Duodenal mucosa (tissue), 2 donors: ENCODE results near the gene DAD1.
A peak's percentile ranks its signal among the peaks of the same experiment; 100 is the strongest.

Source experiments
- H3K27ac ChIP-seq: one replicate; pipeline ENCODE4 v1.7.0; 2013; ENCODE audit warnings: low read depth, low read length
- H3K27me3 ChIP-seq, 2 donors: one replicate each; pipeline ENCODE4 v1.7.0; 2013; ENCODE audit warnings: low read length in 2 of 2, control low read depth in 1 of 2; ENCODE audit not compliant: insufficient read depth in 2 of 2, control insufficient read depth in 1 of 2
- H3K36me3 ChIP-seq, 2 donors: one replicate each; pipeline ENCODE4 v1.7.0; 2013; ENCODE audit warnings: low read length in 2 of 2, control low read depth in 1 of 2; ENCODE audit not compliant: insufficient read depth in 2 of 2, control insufficient read depth in 1 of 2
- H3K4me1 ChIP-seq, 2 donors: one replicate each; pipeline ENCODE4 v1.7.0; 2013; ENCODE audit warnings: low read length in 2 of 2, control low read depth in 1 of 2; ENCODE audit not compliant: insufficient read depth in 2 of 2, control insufficient read depth in 1 of 2
- H3K4me3 ChIP-seq, 2 donors: one replicate each; pipeline ENCODE4 v1.7.0; 2013; ENCODE audit warnings: low read length in 2 of 2, low read depth in 1 of 2
- H3K9ac ChIP-seq, 2 donors: one replicate each; pipeline ENCODE4 v1.7.0; 2013; ENCODE audit warnings: low read length in 2 of 2, low read depth in 1 of 2
- H3K9me3 ChIP-seq, 2 donors: one replicate each; pipeline ENCODE4 v1.7.0; 2013; ENCODE audit warnings: low read length in 2 of 2, control low read depth in 1 of 2; ENCODE audit not compliant: control insufficient read depth in 1 of 2

Gene DAD1

GRCh38 chr14:22540811-22541360 is 48.1 kb downstream of the DAD1 start:
- no peaks in the 10 kb centered on the region for H3K27me3 ChIP-seq
- H3K4me1 ChIP-seq = peaks cover 12 to 15% of the 10 kb centered on the region in 2 donors
- H3K9me3 ChIP-seq = no peaks in the 10 kb centered on the region
- no peak overlapping the region for H3K27ac ChIP-seq
- no peak overlapping the region for H3K4me3 ChIP-seq
- no peak overlapping the region for H3K9ac ChIP-seq
- H3K36me3 ChIP-seq = no peaks in the 10 kb centered on the region

DNA sequence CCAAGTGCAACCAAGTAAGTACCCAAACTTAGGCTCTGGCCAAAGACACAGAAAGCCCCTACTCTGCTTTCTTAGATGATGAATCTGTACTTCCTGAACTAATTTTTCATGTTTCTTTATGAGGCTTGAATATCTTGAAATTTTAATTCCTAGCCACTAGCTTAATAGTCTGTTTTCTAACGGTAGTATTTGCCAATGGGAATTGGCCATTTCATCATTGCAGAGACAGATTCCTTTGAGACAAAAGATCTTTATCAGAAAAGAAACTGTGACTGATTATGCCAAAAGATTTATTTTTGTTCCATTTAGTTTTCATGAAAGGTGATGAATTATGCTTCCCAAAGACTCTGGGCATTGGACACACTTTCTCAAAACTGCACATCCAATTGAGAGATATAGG is 48.7 kb downstream of the DAD1 start:
- Histone ChIP-seq H3K9me3 (no peaks in the 10 kb centered on the region), H3K4me1 (peaks cover 8 to 13% of the 10 kb centered on the region in 2 donors), H3K27me3 (no peaks in the 10 kb centered on the region), H3K4me3 (no peak overlapping the region), H3K36me3 (no peaks in the 10 kb centered on the region), H3K9ac (no peak overlapping the region), H3K27ac (no peak overlapping the region)

DNA sequence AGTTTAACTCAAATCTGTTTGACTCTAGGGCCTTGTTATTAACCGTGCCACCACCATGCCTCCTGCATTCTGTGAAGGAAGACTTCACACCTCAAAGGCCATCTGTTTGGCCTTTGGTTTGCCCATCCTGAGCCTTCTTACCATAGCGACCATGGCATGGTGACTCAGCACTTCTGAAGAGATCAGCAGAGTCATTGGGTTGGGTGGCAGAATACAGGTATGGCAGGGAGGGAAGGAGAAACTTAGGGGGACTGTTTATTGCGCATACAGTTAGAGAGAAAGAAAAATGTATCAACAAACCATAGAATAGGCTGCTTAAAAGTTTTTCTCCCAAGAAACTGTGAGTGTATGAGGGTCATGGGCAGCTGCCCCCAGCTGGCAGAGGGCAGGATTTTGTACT is 49.2 kb downstream of the DAD1 start:
- Histone ChIP-seq H3K4me1 (peaks cover 8 to 13% of the 10 kb centered on the region in 2 donors), H3K36me3 (no peaks in the 10 kb centered on the region), H3K27ac (no peak overlapping the region), H3K9ac (no peak overlapping the region), H3K27me3 (no peaks in the 10 kb centered on the region), H3K4me3 (no peak overlapping the region), H3K9me3 (no peaks in the 10 kb centered on the region)

GRCh38 chr14:22538671-22539228 is 50.3 kb downstream of the DAD1 start:
- Histone ChIP-seq H3K27me3 (no peaks in the 10 kb centered on the region), H3K9ac (no peak overlapping the region), H3K27ac (no peak overlapping the region), H3K9me3 (no peaks in the 10 kb centered on the region), H3K36me3 (no peaks in the 10 kb centered on the region), H3K4me3 (no peak overlapping the region), H3K4me1 (peaks cover 8 to 13% of the 10 kb centered on the region in 2 donors)

DNA sequence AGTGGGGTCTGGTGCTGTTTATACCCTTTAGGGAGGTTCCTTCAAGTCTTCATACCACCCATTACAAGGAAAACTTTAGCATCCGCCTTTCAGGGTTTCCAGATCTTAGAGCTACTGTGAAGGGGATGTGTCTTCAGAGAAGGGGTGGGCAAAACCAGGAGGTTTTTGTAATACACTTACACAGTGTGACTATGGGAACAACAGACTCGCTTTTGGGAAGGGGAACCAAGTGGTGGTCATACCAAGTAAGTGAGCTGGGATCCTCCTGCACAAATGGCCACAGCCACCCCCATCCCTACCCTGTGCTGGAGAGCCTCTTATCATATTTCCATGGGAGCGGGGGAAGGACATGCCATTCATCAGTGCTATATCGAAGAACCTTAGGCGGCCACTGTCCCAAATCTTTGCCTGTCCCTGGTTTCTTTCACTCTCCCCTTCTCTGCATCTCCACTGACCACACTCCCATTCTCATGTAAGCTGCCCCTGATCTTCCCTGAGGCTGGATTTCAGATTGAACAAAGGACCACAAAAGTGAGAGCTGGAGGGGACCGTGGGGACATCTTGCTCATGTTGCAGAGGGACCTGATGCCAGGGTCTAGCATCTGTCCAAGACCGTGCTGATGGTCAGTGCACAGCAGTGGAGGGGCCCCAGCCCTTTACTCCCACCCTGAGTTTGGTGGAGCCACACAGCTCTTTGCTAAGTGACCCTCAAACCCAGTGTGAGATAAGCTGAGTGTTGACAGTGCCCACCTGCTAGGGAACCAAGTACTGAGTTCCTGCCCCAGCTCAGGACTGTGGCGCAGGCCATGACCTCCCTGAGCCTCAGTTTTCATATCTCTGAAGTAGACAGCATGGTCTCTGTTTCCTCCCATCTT is 51.4 kb downstream of the DAD1 start:
- Histone ChIP-seq H3K9me3 (no peaks in the 10 kb centered on the region), H3K27me3 (no peaks in the 10 kb centered on the region), H3K9ac (no peak overlapping the region), H3K36me3 (no peaks in the 10 kb centered on the region), H3K27ac (peak overlapping the region; percentile 3), H3K4me3 (no peak overlapping the region), H3K4me1 (peaks cover 8 to 13% of the 10 kb centered on the region in 2 donors)

DNA sequence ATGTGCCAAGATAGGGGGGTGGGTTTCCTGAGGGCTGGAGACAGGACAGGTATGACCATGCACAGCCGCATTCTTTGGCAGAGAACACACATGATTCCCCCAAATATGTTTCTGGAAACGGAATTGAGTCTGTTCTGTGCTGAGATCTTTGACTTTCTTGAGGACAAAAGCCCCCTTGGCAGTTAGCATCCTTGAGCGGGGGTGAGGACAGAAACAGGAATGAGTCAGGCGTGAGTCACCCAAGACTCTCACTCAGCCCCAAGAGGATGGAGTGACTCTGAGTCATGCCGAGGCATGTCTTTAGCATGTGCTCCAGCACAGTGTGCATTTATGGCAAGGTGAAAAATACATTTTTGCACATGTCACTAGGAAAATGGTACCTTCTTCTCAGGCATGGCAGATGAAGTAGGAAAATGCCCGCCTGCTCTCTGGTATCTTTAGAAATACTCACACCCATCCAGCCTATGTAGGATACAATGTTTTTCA is 52.1 kb downstream of the DAD1 start:
- no peak overlapping the region for H3K27ac ChIP-seq
- H3K4me1 ChIP-seq = peaks cover 8 to 13% of the 10 kb centered on the region in 2 donors

DNA sequence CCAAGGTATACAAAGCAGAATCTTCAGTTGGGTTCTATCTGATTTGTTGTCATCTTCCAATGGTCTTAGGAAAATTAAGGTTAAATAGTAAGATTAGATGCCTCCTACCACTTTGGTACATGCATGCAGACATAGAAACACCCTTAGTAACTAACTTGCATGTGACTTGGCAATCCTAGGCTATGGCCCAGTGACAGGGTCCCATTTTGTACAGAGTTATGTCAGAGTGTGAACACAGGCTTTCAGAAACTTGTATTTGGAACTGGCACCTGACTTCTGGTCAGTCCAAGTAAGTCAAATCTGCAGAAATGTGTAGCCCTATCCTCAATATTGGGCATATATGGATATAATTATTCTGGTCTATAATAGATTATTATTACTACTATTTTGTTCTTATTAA is 53.1 kb downstream of the DAD1 start:
- no peak overlapping the region for H3K27ac ChIP-seq
- no peak overlapping the region for H3K4me3 ChIP-seq
- no peak overlapping the region for H3K9ac ChIP-seq
- no peaks in the 10 kb centered on the region for H3K9me3 ChIP-seq
- H3K36me3 ChIP-seq = no peaks in the 10 kb centered on the region
- H3K27me3 ChIP-seq = no peaks in the 10 kb centered on the region
- peaks cover 8 to 13% of the 10 kb centered on the region in 2 donors for H3K4me1 ChIP-seq

More for the DNA sequence above, 52.1 kb downstream of the DAD1 start:
- Histone ChIP-seq H3K27me3 (no peaks in the 10 kb centered on the region), H3K9me3 (no peaks in the 10 kb centered on the region), H3K4me3 (no peak overlapping the region), H3K36me3 (no peaks in the 10 kb centered on the region), H3K9ac (no peak overlapping the region)

- Histone ChIP-seq H3K9ac (no peak overlapping the region), H3K27ac (no peak overlapping the region), H3K4me1 (peaks cover 8 to 13% of the 10 kb centered on the region in 2 donors), H3K9me3 (no peaks in the 10 kb centered on the region), H3K27me3 (no peaks in the 10 kb centered on the region), H3K36me3 (no peaks in the 10 kb centered on the region), H3K4me3 (no peak overlapping the region)
Observed at GRCh38 chr14:22535126-22535525, 53.9 kb downstream of the DAD1 start.

DNA sequence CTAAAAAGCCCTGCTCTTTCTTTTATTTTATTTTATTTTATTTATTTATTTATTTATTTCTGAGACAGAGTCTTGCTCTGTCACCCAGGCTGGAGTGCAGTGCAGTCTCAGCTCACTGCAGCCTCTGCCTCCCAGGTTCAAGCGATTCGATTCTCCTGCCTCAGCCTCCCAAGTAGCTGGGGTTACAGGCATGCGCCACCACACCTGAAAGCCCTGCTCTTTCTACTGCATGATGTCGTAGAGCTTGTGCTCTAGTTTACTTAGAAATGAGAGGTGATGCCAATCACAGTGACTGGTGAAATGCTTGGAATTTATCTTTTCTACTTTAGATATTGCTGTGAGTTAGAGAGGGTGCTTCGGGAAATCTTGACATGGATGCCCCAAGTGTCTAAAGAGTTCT is 54.5 kb downstream of the DAD1 start:
- H3K36me3 ChIP-seq = no peaks in the 10 kb centered on the region
- no peak overlapping the region for H3K4me3 ChIP-seq
- H3K27ac ChIP-seq = no peak overlapping the region
- H3K9ac ChIP-seq = no peak overlapping the region
- H3K9me3 ChIP-seq = no peaks in the 10 kb centered on the region
- H3K27me3 ChIP-seq = no peaks in the 10 kb centered on the region
- H3K4me1 ChIP-seq = peaks cover 8 to 13% of the 10 kb centered on the region in 2 donors

DNA sequence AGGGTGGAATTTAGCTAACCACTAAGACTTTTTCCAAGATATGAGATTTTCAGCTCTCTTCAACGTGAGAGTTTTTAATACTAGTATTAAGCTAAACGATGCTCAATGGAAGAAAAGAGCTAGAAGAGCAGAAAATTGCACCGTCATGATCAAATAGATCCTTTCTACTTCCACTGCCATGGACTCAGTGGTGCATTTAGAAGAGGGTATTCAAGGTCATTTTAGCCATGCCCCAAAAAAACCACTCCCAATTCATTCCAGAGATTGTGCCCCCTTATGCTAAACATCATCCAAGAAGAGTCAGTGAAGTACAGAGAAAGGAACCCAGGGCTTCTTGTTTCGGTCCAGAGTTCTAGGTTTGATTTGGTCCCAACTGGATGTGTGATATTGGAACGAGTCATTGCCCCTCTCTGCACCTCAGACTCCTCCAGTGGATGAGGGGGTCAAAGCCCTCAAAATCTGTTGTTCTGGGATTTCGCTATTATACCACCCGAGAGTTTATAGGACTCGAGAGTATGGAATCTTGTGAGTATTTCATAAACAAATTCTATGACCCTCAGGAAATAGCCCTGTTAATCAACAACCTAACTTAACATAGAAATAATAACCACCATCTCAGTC is 55.2 kb downstream of the DAD1 start:
- no peak overlapping the region for H3K9ac ChIP-seq
- no peaks in the 10 kb centered on the region for H3K9me3 ChIP-seq
- no peaks in the 10 kb centered on the region for H3K27me3 ChIP-seq
- no peaks in the 10 kb centered on the region for H3K36me3 ChIP-seq
- H3K4me1 ChIP-seq = peaks cover 8 to 13% of the 10 kb centered on the region in 2 donors
- H3K27ac ChIP-seq = no peak overlapping the region
- H3K4me3 ChIP-seq = no peak overlapping the region
